Neural progenitor cell (in vitro differentiated cells): Measurements from ENCODE around the gene ZIC4. TPM values are rescaled to one million over a fixed set of nuclear protein-coding genes. Genes with fewer than 3 reads are reported as not detected.

Experiments used
- DNase-seq: peaks from one replicate; pipeline ENCODE4 v3.0.0-alpha.2; 2016; ENCODE audit warnings: low spot score
- H2AFZ ChIP-seq: fragments of 200-600 bp; sonication (generic); replicated peaks from 2 replicates; pipeline ENCODE4 v1.6.1; 2016; ENCODE audit warnings: antibody characterized with exemption
- H3F3A ChIP-seq: fragments of 200-600 bp; sonication (generic); 2 replicates; pipeline ENCODE4 v1.6.1; 2016; ENCODE audit warnings: antibody characterized with exemption, low read depth
- H3K27ac ChIP-seq: fragments of 200-600 bp; sonication (generic); 2 replicates; pipeline ENCODE4 v1.5.1; 2016; ENCODE audit warnings: mild to moderate bottlenecking
- H3K27me3 ChIP-seq: fragments of 200-600 bp; sonication (generic); 2 replicates; pipeline ENCODE4 v1.6.1; 2016; ENCODE audit warnings: mild to moderate bottlenecking, moderate library complexity
- H3K36me3 ChIP-seq: fragments of 200-600 bp; sonication (generic); 2 replicates; pipeline ENCODE4 v1.5.1; 2016
- H3K4me1 ChIP-seq: fragments of 200-600 bp; sonication (generic); 2 replicates; pipeline ENCODE4 v1.6.1; 2016; ENCODE audit warnings: mixed run types
- H3K4me2 ChIP-seq: fragments of 200-600 bp; sonication (generic); 2 replicates; pipeline ENCODE4 v1.6.1; 2016
- H3K4me3 ChIP-seq: fragments of 200-600 bp; sonication (generic); 2 replicates; pipeline ENCODE4 v1.5.1; 2016
- H3K79me2 ChIP-seq: fragments of 200-600 bp; sonication (generic); 2 replicates; pipeline ENCODE4 v1.6.1; 2016; ENCODE audit warnings: low read depth
- H3K9ac ChIP-seq: fragments of 200-600 bp; sonication (generic); 2 replicates; pipeline ENCODE4 v1.6.1; 2016
- H3K9me3 ChIP-seq: fragments of 200-600 bp; sonication (generic); 2 replicates; pipeline ENCODE4 v1.5.1; 2016; ENCODE audit warnings: low read depth
- H4K20me1 ChIP-seq: fragments of 200-600 bp; sonication (generic); 2 replicates; pipeline ENCODE4 v1.6.1; 2016; ENCODE audit warnings: low read depth
- H3K27ac Mint-ChIP-seq: 3 replicates; pipeline ENCODE4 v1.8.0; 2021; ENCODE audit warnings: mixed read lengths
- H3K27me3 Mint-ChIP-seq: 2 replicates; pipeline ENCODE4 v1.8.0; 2022; ENCODE audit warnings: low read depth, mild to moderate bottlenecking, inconsistent platforms, moderate library complexity, mixed read lengths; ENCODE audit not compliant: insufficient read depth
- H3K36me3 Mint-ChIP-seq: 3 replicates; pipeline ENCODE4 v1.8.0; 2021; ENCODE audit warnings: mixed read lengths
- H3K4me1 Mint-ChIP-seq: 3 replicates; pipeline ENCODE4 v1.8.0; 2021; ENCODE audit warnings: mixed read lengths
- H3K4me3 Mint-ChIP-seq: 3 replicates; pipeline ENCODE4 v1.8.0; 2021; ENCODE audit warnings: mild to moderate bottlenecking, moderate library complexity, mixed read lengths
- H3K9me3 Mint-ChIP-seq: 3 replicates; pipeline ENCODE4 v1.8.0; 2020; ENCODE audit warnings: mixed read lengths
- EZH2 ChIP-seq: fragments of 200-600 bp; sonication (generic); IDR thresholded peaks from 2 replicates; pipeline ENCODE4 v1.6.1; 2017; ENCODE audit warnings: antibody characterized with exemption, mild to moderate bottlenecking, moderate library complexity
- EZH2phosphoT487 ChIP-seq: fragments of 200-600 bp; sonication (generic); IDR thresholded peaks from 2 replicates; pipeline ENCODE4 v1.6.1; 2017; ENCODE audit warnings: antibody characterized with exemption
- total RNA-seq: library from RNA; depleted of rRNA; stranded (reverse); fragments of >200 nt; gene quantifications from 2 replicates; pipeline ENCODE4 v1.2.3, GENCODE V29; 2015; ENCODE audit warnings: low replicate concordance
- TF ChIP-seq, protein P1 (sequence below): fragments of 200-600 bp; sonication (generic); IDR thresholded peaks from 2 replicates; pipeline ENCODE4 v1.5.1; 2017; ENCODE audit warnings: antibody characterized with exemption, mild to moderate bottlenecking

ZIC4 gene
- total RNA-seq, 1 donor from 2014 or later: 0.64 TPM

DNA sequence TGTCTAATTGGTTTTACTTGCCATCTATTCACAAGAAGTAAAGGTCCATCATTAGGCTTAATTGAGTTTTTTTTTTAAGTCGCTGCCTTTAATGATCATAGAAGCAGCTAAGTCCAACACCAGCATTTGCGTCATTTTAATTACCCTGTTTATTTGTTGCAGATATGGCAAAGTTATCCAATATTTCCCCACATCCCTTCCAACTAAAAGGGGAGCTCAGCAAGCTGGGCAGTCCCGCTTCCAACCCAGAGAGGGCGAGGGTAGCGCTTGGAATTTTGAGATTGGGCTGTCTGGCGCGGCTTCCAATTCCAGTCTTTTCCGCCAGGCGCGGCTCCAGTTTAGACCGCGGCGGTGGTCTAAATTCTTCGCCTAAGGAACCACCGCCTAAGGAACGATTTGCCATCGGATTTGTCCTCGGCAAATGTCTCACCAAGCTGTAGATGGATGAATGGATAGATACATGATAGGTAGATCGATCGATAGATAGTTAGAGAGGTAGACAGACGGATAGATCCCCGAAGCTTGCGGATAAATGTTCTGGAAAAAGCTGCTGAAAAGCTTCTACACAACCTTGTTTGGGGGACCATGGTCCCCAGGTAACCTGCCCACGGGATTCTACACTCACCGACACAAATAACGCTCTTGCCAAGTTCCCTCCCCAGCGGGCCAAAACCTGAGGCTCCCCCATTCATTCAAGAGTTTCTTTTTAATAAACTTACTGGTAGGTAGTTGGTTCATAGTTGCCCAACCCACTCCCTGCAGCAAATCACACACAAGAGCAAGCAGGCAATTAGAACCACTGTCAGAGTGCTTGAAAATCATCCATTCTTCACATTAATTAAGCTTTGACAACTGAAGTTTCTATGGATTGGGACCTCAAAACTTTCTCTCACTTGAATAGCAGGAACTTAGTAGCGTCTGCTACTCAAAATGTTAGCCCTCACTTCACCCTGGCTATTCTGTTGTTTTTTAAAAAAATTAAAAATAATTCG lies 49.1 kb downstream of the ZIC4 start:
- Mint-ChIP-seq H3K9me3 (peaks cover 4% of the 10 kb centered on the region), H3K27me3 (peaks cover 14% of the 10 kb centered on the region), H3K27ac (peak overlapping the region; percentile 93), H3K4me3 (peak overlapping the region; percentile 86), H3K4me1 (peaks cover 87% of the 10 kb centered on the region), H3K36me3 (peaks cover 2% of the 10 kb centered on the region)
- Histone ChIP-seq H3K9me3 (no peaks in the 10 kb centered on the region), H3K79me2 (no peaks in the 10 kb centered on the region), H3K27me3 (peaks cover 73% of the 10 kb centered on the region), H3K9ac (no peak overlapping the region), H2AFZ (no peak overlapping the region), H3K27ac (no peak overlapping the region), H3K4me1 (peaks cover 72% of the 10 kb centered on the region), H3K4me2 (peak overlapping the region; percentile 81), H3K36me3 (no peaks in the 10 kb centered on the region), H3K4me3 (peak overlapping the region; percentile 20), H4K20me1 (peaks cover 34% of the 10 kb centered on the region), H3F3A (peaks cover 62% of the 10 kb centered on the region)
- DNase-seq: peak; percentile 88
- TF ChIP-seq EZH2phosphoT487 (no peak), EZH2 (peak; percentile 60)
- TF ChIP-seq, protein P1, sequence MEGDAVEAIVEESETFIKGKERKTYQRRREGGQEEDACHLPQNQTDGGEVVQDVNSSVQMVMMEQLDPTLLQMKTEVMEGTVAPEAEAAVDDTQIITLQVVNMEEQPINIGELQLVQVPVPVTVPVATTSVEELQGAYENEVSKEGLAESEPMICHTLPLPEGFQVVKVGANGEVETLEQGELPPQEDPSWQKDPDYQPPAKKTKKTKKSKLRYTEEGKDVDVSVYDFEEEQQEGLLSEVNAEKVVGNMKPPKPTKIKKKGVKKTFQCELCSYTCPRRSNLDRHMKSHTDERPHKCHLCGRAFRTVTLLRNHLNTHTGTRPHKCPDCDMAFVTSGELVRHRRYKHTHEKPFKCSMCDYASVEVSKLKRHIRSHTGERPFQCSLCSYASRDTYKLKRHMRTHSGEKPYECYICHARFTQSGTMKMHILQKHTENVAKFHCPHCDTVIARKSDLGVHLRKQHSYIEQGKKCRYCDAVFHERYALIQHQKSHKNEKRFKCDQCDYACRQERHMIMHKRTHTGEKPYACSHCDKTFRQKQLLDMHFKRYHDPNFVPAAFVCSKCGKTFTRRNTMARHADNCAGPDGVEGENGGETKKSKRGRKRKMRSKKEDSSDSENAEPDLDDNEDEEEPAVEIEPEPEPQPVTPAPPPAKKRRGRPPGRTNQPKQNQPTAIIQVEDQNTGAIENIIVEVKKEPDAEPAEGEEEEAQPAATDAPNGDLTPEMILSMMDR: peak; percentile 73

GRCh38 chr3:147356145-147356908 lies 50.0 kb downstream of the ZIC4 start:
- H3K9ac ChIP-seq: no peak overlapping the region
- H3F3A ChIP-seq: peaks cover 60% of the 10 kb centered on the region
- no peaks in the 10 kb centered on the region for H3K9me3 ChIP-seq
- H3K4me1 Mint-ChIP-seq: peaks cover 78% of the 10 kb centered on the region
- H3K79me2 ChIP-seq: no peaks in the 10 kb centered on the region
- peaks cover 14% of the 10 kb centered on the region for H3K27me3 Mint-ChIP-seq
- no peak for DNase-seq
- peak overlapping the region; percentile 86 for H3K4me3 Mint-ChIP-seq
- no peak overlapping the region for H2AFZ ChIP-seq
- peaks cover 2% of the 10 kb centered on the region for H3K36me3 Mint-ChIP-seq
- peaks cover 64% of the 10 kb centered on the region for H3K27me3 ChIP-seq
- no peak overlapping the region for H3K27ac ChIP-seq
- H3K4me3 ChIP-seq: peak overlapping the region; percentile 20
- peak overlapping the region; percentile 81 for H3K4me2 ChIP-seq
- peaks cover 4% of the 10 kb centered on the region for H3K9me3 Mint-ChIP-seq
- peaks cover 73% of the 10 kb centered on the region for H3K4me1 ChIP-seq
- peak overlapping the region; percentile 35 for H3K27ac Mint-ChIP-seq
- TF ChIP-seq EZH2 (no peak), EZH2phosphoT487 (peak; percentile 24)
- no peaks in the 10 kb centered on the region for H3K36me3 ChIP-seq
- peaks cover 26% of the 10 kb centered on the region for H4K20me1 ChIP-seq

- no peak overlapping the region for H3K27ac ChIP-seq
- peaks cover 72% of the 10 kb centered on the region for H3K4me1 Mint-ChIP-seq
- peaks cover 24% of the 10 kb centered on the region for H4K20me1 ChIP-seq
- TF ChIP-seq EZH2 (no peak), EZH2phosphoT487 (no peak)
- TF ChIP-seq, protein P1: no peak
- no peak for DNase-seq
- peaks cover 62% of the 10 kb centered on the region for H3F3A ChIP-seq
- peaks cover 68% of the 10 kb centered on the region for H3K4me1 ChIP-seq
- H3K4me3 ChIP-seq: peak overlapping the region; percentile 41
- peaks cover 2% of the 10 kb centered on the region for H3K36me3 Mint-ChIP-seq
- peak overlapping the region; percentile 81 for H3K4me2 ChIP-seq
- H3K4me3 Mint-ChIP-seq: peak overlapping the region; percentile 86
- no peaks in the 10 kb centered on the region for H3K9me3 ChIP-seq
- peaks cover 4% of the 10 kb centered on the region for H3K9me3 Mint-ChIP-seq
- H3K79me2 ChIP-seq: no peaks in the 10 kb centered on the region
- peaks cover 14% of the 10 kb centered on the region for H3K27me3 Mint-ChIP-seq
- no peak overlapping the region for H3K9ac ChIP-seq
- H3K27ac Mint-ChIP-seq: peak overlapping the region; percentile 35
- no peaks in the 10 kb centered on the region for H3K36me3 ChIP-seq
- H3K27me3 ChIP-seq: peaks cover 58% of the 10 kb centered on the region
- no peak overlapping the region for H2AFZ ChIP-seq
Measured at GRCh38 chr3:147355753-147356090, 50.6 kb downstream of the ZIC4 start.
